Endothelial cell of umbilical vein (primary cell): ENCODE data around the gene RP9. TPM values are rescaled to one million over a fixed set of nuclear protein-coding genes. Genes with fewer than 3 reads are reported as not detected.

ENCODE experiments used
- BruUV-seq: library from RNA; stranded (reverse); fragments of 400-500 nt; replicated peaks from 2 replicates; lab custom pipeline; 2021; lab: Mats Ljungman, UMichigan
- CTCF ChIA-PET: fragments of 300-600, 350-600 bp; sonication (Branson Sonifier 250); formaldehyde crosslinking; loops from one replicate; lab custom pipeline; 2021; ENCODE audit warnings: antibody characterized with exemption, inconsistent platforms; lab: Charles Lee
- POLR2A ChIA-PET: fragments of 300-600, 350-600 bp; sonication (Branson Sonifier 250); formaldehyde crosslinking; loops from one replicate; lab custom pipeline; 2021; ENCODE audit warnings: antibody characterized with exemption, inconsistent platforms; lab: Charles Lee
- DNase-seq: peaks from one replicate; pipeline ENCODE4 v3.0.0-alpha.2; 2011; ENCODE audit warnings: low read depth, low spot score
- FAIRE-seq: peaks from 2 replicates; lab custom pipeline; 2011; peaks lifted over from hg19 to GRCh38; lab: Jason Lieb, UNC
- H2AFZ ChIP-seq: 2 replicates; pipeline ENCODE4 v1.6.0; 2012; ENCODE audit warnings: low read depth, low read length, control low read depth, inconsistent platforms
- H3K27ac ChIP-seq: 2 replicates; pipeline ENCODE4 v1.5.1; 2011; ENCODE audit warnings: low read depth, mild to moderate bottlenecking, control low read depth, low read length, moderate library complexity; ENCODE audit not compliant: insufficient read depth
- H3K27me3 ChIP-seq, 2 experiments: 2 replicates each; pipeline versions ENCODE4 v1.6.0 to v1.6.1; 2011; ENCODE audit warnings: low read length in 2 of 2, mixed read lengths in 1 of 2; ENCODE audit not compliant: control insufficient read depth in 2 of 2, insufficient read depth in 2 of 2
- H3K36me3 ChIP-seq, 2 experiments: 2 replicates in 1 of 2; 3 replicates in 1 of 2; pipeline ENCODE4 v1.5.1; 2011; ENCODE audit warnings: low read length in 2 of 2, mild to moderate bottlenecking in 1 of 2, moderate library complexity in 1 of 2; ENCODE audit not compliant: control insufficient read depth in 2 of 2, insufficient read depth in 2 of 2; ENCODE audit errors: extremely low read depth in 1 of 2
- H3K4me1 ChIP-seq: 3 replicates; pipeline ENCODE4 v1.5.1; 2011; ENCODE audit warnings: mild to moderate bottlenecking, low read length; ENCODE audit not compliant: control insufficient read depth, insufficient read depth; ENCODE audit errors: extremely low read depth
- H3K4me2 ChIP-seq: 2 replicates; pipeline ENCODE4 v1.6.1; 2011; ENCODE audit warnings: low read length, control low read depth, mixed read lengths; ENCODE audit not compliant: insufficient read depth
- H3K4me3 ChIP-seq, 3 experiments: fragments of 200-600 bp in 1 of 3; sonication (generic), shearing (Covaris generic) in 1 of 3; replicated peaks in 1 of 3; 2 replicates each; pipeline ENCODE4 v1.5.1; 2011 to 2016; ENCODE audit warnings: control low read depth in 3 of 3, low read length in 3 of 3, mild to moderate bottlenecking in 2 of 3, inconsistent platforms in 1 of 3, low read depth in 1 of 3, moderate library complexity in 1 of 3; ENCODE audit not compliant: insufficient read depth in 1 of 3
- H3K79me2 ChIP-seq: 2 replicates; pipeline ENCODE4 v1.6.0; 2012; ENCODE audit warnings: low read length, inconsistent platforms; ENCODE audit not compliant: control insufficient read depth, insufficient read depth
- H3K9ac ChIP-seq: replicated peaks from 2 replicates; pipeline ENCODE3; 2011; ENCODE audit warnings: low read length, control low read depth; ENCODE audit not compliant: insufficient read depth; ENCODE audit errors: extremely low read depth
- H3K9me1 ChIP-seq: replicated peaks from 3 replicates; pipeline ENCODE4 v1.6.0; 2011; ENCODE audit warnings: mild to moderate bottlenecking, low read length; ENCODE audit not compliant: control insufficient read depth, insufficient read depth; ENCODE audit errors: extremely low read depth
- H3K9me3 ChIP-seq: replicated peaks from 2 replicates; pipeline ENCODE4 v1.5.1; 2012; ENCODE audit warnings: low read length, inconsistent platforms; ENCODE audit not compliant: control insufficient read depth, insufficient read depth
- H4K20me1 ChIP-seq: replicated peaks from 2 replicates; pipeline ENCODE3; 2011; ENCODE audit warnings: mild to moderate bottlenecking, low read length; ENCODE audit not compliant: control insufficient read depth, insufficient read depth; ENCODE audit errors: extremely low read depth
- EZH2 ChIP-seq: IDR thresholded peaks from 2 replicates; pipeline ENCODE4 v1.6.1; 2012; ENCODE audit warnings: borderline replicate concordance, low read depth, mild to moderate bottlenecking, moderate library complexity, low read length, inconsistent platforms; ENCODE audit not compliant: severe bottlenecking
- FOS ChIP-seq: IDR thresholded peaks from 2 replicates; pipeline ENCODE4 v1.6.1; 2011; ENCODE audit warnings: mild to moderate bottlenecking, low read length, moderate library complexity, borderline replicate concordance; ENCODE audit not compliant: insufficient read depth
- GATA2 ChIP-seq: IDR thresholded peaks from 2 replicates; pipeline ENCODE4 v1.7.0; 2011; ENCODE audit warnings: low read depth, mild to moderate bottlenecking, moderate library complexity, mixed read lengths, low read length; ENCODE audit not compliant: insufficient read length, insufficient read depth
- JUN ChIP-seq: IDR thresholded peaks from 2 replicates; pipeline ENCODE4 v1.6.1; 2011; ENCODE audit warnings: borderline replicate concordance, low read depth; ENCODE audit not compliant: insufficient read length, insufficient read depth
- MAX ChIP-seq: IDR thresholded peaks from 2 replicates; pipeline ENCODE4 v1.6.1; 2011; ENCODE audit not compliant: insufficient read depth, insufficient read length
- MYC ChIP-seq: IDR thresholded peaks from one replicate; pipeline ENCODE4 v1.6.1; 2011; ENCODE audit warnings: mild to moderate bottlenecking, low read depth, low read length
- POLR2A ChIP-seq: IDR thresholded peaks from 2 replicates; pipeline ENCODE4 v1.6.1; 2012; ENCODE audit warnings: low read depth, mild to moderate bottlenecking, control low read depth, low read length
- POLR2AphosphoS5 ChIP-seq: IDR thresholded peaks from 2 replicates; pipeline ENCODE4 v1.6.1; 2012; ENCODE audit warnings: low read depth, mild to moderate bottlenecking, control low read depth, low read length, moderate library complexity; ENCODE audit not compliant: insufficient read depth
- dilution Hi-C: fragments of 300-500 bp; cut with MboI; formaldehyde crosslinking; loops from one replicate; pipeline ENCODE4 v1.15.0; 2019; ENCODE audit warnings: low sequenced_read_pairs; ENCODE audit not compliant: extremely low pct_ligation_motif_present
- intact Hi-C: fragments of 100-400 bp; cut with micrococcal nuclease; formaldehyde crosslinking; loops from one replicate; pipeline ENCODE4 v1.10.0; 2022
- polyA plus RNA-seq, 4 experiments: library from polyadenylated mRNA; depleted of rRNA in 3 of 4; stranded (reverse) in 3 of 4; unstranded in 1 of 4; fragments of >200 nt; gene quantifications; 2 replicates each; pipeline versions ENCODE4 v1.2.1 to v1.2.3, GENCODE V29; 2011 to 2012; ENCODE audit warnings: missing spikeins in 1 of 4
- total RNA-seq: library from RNA; stranded (reverse); gene quantifications from 2 replicates; pipeline ENCODE4 v1.2.3, GENCODE V29; 2021
- TF ChIP-seq, protein P1 (sequence below), 2 donors: IDR thresholded peaks; 1 replicate in 1 of 2; 2 replicates in 1 of 2; pipeline ENCODE4 v1.5.1; 2011; ENCODE audit warnings: low read length in 2 of 2, mild to moderate bottlenecking in 2 of 2, moderate library complexity in 2 of 2, control low read depth in 1 of 2, inconsistent platforms in 1 of 2, low read depth in 1 of 2; ENCODE audit not compliant: insufficient read depth in 1 of 2; ENCODE audit errors: extremely low read depth in 1 of 2

Gene RP9
- total and polyA plus RNA-seq, 2 donors (not counting 3 experiments of a cell fraction or from before 2014, with no cell fraction given), result 16.0 to 18.5 TPM

DNA sequence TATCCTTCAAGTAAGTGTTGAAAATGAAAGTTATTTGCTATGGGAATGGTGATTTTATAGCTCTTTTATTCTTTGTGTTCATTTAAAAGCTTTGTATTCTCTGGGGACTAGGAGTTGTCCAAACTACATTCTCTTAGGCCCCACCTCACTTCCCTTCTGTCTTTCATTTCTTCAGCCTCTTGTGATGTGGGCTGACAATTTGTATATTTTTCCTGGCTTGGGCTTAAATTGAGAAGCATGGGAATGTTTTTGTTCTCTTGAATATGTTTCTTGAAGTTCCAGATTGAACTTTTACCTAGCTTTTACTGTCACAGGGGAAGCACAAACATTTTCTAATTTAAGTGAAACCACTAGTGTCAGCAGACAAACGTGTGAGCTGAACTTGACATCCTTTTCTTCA, 48.1 kb upstream of the RP9 start:
- H3K79me2 ChIP-seq, result no peaks in the 10 kb centered on the region
- no peak for FAIRE-seq
- ChIA-PET POLR2A (no interaction called here), CTCF (no interaction called here)
- no peak overlapping the region for H3K4me3 ChIP-seq
- no peaks in the 10 kb centered on the region for H3K36me3 ChIP-seq
- H3K4me1 ChIP-seq, result no peaks in the 10 kb centered on the region
- H3K9me1 ChIP-seq, result no peaks in the 10 kb centered on the region
- no TSS peak for BruUV-seq
- no peaks in the 10 kb centered on the region for H3K9me3 ChIP-seq
- H3K27me3 ChIP-seq, result no peaks in the 10 kb centered on the region
- H3K9ac ChIP-seq, result no peak overlapping the region
- no peak overlapping the region for H2AFZ ChIP-seq
- no peaks in the 10 kb centered on the region for H4K20me1 ChIP-seq
- dilution Hi-C loops, result no loop called here
- DNase-seq, result no peak
- H3K4me2 ChIP-seq, result no peak overlapping the region
- no peak for TF ChIP-seq POLR2AphosphoS5
- TF ChIP-seq MYC, result no peak
- no peak for TF ChIP-seq FOS
- TF ChIP-seq, protein P1, sequence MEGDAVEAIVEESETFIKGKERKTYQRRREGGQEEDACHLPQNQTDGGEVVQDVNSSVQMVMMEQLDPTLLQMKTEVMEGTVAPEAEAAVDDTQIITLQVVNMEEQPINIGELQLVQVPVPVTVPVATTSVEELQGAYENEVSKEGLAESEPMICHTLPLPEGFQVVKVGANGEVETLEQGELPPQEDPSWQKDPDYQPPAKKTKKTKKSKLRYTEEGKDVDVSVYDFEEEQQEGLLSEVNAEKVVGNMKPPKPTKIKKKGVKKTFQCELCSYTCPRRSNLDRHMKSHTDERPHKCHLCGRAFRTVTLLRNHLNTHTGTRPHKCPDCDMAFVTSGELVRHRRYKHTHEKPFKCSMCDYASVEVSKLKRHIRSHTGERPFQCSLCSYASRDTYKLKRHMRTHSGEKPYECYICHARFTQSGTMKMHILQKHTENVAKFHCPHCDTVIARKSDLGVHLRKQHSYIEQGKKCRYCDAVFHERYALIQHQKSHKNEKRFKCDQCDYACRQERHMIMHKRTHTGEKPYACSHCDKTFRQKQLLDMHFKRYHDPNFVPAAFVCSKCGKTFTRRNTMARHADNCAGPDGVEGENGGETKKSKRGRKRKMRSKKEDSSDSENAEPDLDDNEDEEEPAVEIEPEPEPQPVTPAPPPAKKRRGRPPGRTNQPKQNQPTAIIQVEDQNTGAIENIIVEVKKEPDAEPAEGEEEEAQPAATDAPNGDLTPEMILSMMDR (IDR thresholded peaks at IDR 0.05; ENCODE audit: extremely low read depth in 1 of 2, insufficient read depth in 1 of 2, low read depth in 1 of 2, low read length in 2 of 2), result no peak
- TF ChIP-seq JUN, result no peak
- no peak for TF ChIP-seq POLR2A
- no peak for TF ChIP-seq MAX
- no peak for TF ChIP-seq EZH2
- TF ChIP-seq GATA2, result no peak
- intact Hi-C loops, result no loop called here
- H3K27ac ChIP-seq, result no peak overlapping the region
